HepG2 (cell line): ENCODE data around the gene TULP4. TPM values are rescaled to one million over a fixed set of nuclear protein-coding genes. Genes with fewer than 3 reads are reported as not detected.

ENCODE experiments used
- AGO2 ChIP-seq: fragments of 200-400 bp; formaldehyde crosslinking; optimal IDR thresholded peaks from 2 replicates; pipeline ENCODE3; 2017; ENCODE audit warnings: mild to moderate bottlenecking, low read depth, low read length, moderate library complexity
- FOXC1 ChIP-seq: sonication (generic); formaldehyde crosslinking; IDR thresholded peaks from 2 replicates; pipeline ENCODE4 v1.8.0; 2022; ENCODE audit warnings: mild to moderate bottlenecking, missing genetic modification reagents, borderline replicate concordance
- GABPB1 ChIP-seq: IDR thresholded peaks from 2 replicates; pipeline ENCODE4 v1.6.1; 2016; ENCODE audit warnings: mild to moderate bottlenecking, missing genetic modification reagents, moderate library complexity, missing compliant biosample characterization
- MAX ChIP-seq: IDR thresholded peaks from 2 replicates; pipeline ENCODE4 v1.6.1; 2012; ENCODE audit warnings: inconsistent platforms
- PRDM15 ChIP-seq: sonication (generic); formaldehyde crosslinking; IDR thresholded peaks from 2 replicates; pipeline ENCODE4 v1.4.0; 2020; ENCODE audit warnings: missing genetic modification reagents
- RFXAP ChIP-seq: sonication (generic); formaldehyde crosslinking; IDR thresholded peaks from 2 replicates; pipeline ENCODE4 v1.4.0; 2020; ENCODE audit warnings: missing genetic modification reagents, borderline replicate concordance
- SALL1 ChIP-seq: sonication (generic); formaldehyde crosslinking; IDR thresholded peaks from 2 replicates; pipeline ENCODE4 v1.8.0; 2022; ENCODE audit warnings: mild to moderate bottlenecking, missing genetic modification reagents
- STAG1 ChIP-seq: sonication (generic); formaldehyde crosslinking; IDR thresholded peaks from 2 replicates; pipeline ENCODE4 v1.4.0; 2020; ENCODE audit warnings: missing genetic modification reagents
- ZBTB1 ChIP-seq: sonication (generic); formaldehyde crosslinking; IDR thresholded peaks from 2 replicates; pipeline ENCODE4 v1.4.0; 2020; ENCODE audit warnings: missing genetic modification reagents, borderline replicate concordance
- ZNF704 ChIP-seq: sonication (generic); formaldehyde crosslinking; IDR thresholded peaks from 2 replicates; pipeline ENCODE4 v1.8.1; 2023; ENCODE audit warnings: mild to moderate bottlenecking, inconsistent platforms, moderate library complexity, missing genetic modification reagents, borderline replicate concordance
- polyA plus RNA-seq, 8 experiments: library from polyadenylated mRNA; depleted of rRNA in 3 of 8; stranded (reverse) in 7 of 8; unstranded in 1 of 8; fragments of >200 nt; fragmentation: Illumina TruSeq in 4 of 8; extraction: Trizol in 4 of 8; gene quantifications; 2 replicates each; pipeline versions ENCODE4 v1.2.1 to v1.2.3, GENCODE V29; 2011 to 2016; ENCODE audit warnings: low read depth in 4 of 8, missing spikeins in 1 of 8, mixed read lengths in 1 of 8; ENCODE audit not compliant: insufficient read depth in 1 of 8
- total RNA-seq, 5 experiments: library from RNA; depleted of rRNA; stranded (reverse); fragments of >200 nt; fragmentation: Illumina TruSeq; extraction: Trizol; gene quantifications; 2 replicates each; pipeline ENCODE4 v1.2.3, GENCODE V29; 2016; ENCODE audit warnings: low read depth in 1 of 5
- TF ChIP-seq, protein P1 (sequence below): IDR thresholded peaks from 2 replicates; pipeline ENCODE4 v1.6.1; 2016; ENCODE audit warnings: low read depth, missing genetic modification reagents, missing compliant biosample characterization
- TF ChIP-seq, protein P2 (sequence below): sonication (generic); formaldehyde crosslinking; IDR thresholded peaks from 2 replicates; pipeline ENCODE4 v1.5.1; 2020; ENCODE audit warnings: mild to moderate bottlenecking, missing genetic modification reagents, moderate library complexity

Gene TULP4
- total and polyA plus RNA-seq, 2 of the 13 experiments (the other 11 are each of a cell fraction or from before 2014, with no cell fraction given), result 21.1 to 122 TPM

DNA sequence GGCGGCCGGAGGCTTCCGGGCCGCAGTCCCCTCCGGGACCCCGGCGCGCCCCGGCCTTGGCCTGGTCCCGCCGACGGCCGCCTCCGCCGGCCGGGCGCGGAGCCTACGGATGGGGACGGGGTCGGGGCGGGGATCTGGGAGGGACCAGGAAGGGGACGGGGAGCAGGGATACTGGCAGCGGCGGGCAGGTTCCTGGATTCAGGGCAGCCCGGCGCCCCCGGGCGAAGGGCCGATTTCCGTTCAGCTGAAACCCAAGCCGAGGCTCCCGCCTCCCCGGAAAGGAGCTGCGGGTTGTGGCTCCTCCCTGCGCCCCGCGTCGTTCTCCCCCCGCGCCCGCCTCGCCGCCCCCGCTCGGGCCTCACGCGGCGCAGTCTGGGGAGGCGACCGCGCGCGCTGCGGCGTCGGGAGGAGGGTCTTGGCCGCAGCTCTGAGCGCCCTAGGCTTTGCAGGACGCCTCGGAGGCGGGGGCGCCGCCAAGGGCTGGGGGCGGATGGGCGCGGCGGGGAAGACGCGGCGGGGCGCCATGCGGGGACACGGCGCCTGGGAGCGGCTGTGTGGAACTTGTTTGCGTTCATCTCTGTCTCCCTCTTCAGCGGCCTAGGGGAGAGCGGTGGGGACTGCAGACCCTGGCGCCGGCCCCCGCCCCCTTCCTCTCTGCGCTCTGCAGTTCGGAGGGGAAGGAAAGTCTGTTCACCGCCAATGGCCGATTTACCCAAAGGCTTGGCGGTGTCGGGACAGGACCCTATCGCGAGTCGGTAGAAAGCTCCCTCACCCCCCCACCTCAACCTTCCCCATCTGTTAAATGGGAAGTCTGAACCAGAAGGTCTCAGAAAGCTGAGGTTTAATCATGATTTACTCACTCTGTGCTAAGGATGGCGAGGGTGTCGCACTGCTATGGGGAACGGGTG, 224.9 kb downstream of the TULP4 start (continued):
- TF ChIP-seq AGO2 (no peak), PRDM15 (CRISPR knock-in tag) (0 out of 2 replicates have a peak, but pooled peaks have one; percentile 56), RFXAP (CRISPR knock-in tag) (peak; percentile 48; the same call in 1 of the 2 replicates), SALL1 (CRISPR knock-in tag) (peak; percentile 70), GABPB1 (peak; percentile 83), MAX (peak; percentile 79; the same call in 1 of the 2 replicates), FOXC1 (CRISPR knock-in tag) (peak; percentile 59; the same call in 1 of the 2 replicates), ZNF704 (CRISPR knock-in tag) (no peak), ZBTB1 (CRISPR knock-in tag) (no peak), STAG1 (CRISPR knock-in tag) (peak; percentile 14; the same call in 1 of the 2 replicates)
- TF ChIP-seq, protein P1, sequence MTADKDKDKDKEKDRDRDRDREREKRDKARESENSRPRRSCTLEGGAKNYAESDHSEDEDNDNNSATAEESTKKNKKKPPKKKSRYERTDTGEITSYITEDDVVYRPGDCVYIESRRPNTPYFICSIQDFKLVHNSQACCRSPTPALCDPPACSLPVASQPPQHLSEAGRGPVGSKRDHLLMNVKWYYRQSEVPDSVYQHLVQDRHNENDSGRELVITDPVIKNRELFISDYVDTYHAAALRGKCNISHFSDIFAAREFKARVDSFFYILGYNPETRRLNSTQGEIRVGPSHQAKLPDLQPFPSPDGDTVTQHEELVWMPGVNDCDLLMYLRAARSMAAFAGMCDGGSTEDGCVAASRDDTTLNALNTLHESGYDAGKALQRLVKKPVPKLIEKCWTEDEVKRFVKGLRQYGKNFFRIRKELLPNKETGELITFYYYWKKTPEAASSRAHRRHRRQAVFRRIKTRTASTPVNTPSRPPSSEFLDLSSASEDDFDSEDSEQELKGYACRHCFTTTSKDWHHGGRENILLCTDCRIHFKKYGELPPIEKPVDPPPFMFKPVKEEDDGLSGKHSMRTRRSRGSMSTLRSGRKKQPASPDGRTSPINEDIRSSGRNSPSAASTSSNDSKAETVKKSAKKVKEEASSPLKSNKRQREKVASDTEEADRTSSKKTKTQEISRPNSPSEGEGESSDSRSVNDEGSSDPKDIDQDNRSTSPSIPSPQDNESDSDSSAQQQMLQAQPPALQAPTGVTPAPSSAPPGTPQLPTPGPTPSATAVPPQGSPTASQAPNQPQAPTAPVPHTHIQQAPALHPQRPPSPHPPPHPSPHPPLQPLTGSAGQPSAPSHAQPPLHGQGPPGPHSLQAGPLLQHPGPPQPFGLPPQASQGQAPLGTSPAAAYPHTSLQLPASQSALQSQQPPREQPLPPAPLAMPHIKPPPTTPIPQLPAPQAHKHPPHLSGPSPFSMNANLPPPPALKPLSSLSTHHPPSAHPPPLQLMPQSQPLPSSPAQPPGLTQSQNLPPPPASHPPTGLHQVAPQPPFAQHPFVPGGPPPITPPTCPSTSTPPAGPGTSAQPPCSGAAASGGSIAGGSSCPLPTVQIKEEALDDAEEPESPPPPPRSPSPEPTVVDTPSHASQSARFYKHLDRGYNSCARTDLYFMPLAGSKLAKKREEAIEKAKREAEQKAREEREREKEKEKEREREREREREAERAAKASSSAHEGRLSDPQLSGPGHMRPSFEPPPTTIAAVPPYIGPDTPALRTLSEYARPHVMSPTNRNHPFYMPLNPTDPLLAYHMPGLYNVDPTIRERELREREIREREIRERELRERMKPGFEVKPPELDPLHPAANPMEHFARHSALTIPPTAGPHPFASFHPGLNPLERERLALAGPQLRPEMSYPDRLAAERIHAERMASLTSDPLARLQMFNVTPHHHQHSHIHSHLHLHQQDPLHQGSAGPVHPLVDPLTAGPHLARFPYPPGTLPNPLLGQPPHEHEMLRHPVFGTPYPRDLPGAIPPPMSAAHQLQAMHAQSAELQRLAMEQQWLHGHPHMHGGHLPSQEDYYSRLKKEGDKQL (CRISPR knock-in tag), result 0 out of 2 replicates have a peak, but pooled peaks have one; percentile 36
- TF ChIP-seq, protein P2, sequence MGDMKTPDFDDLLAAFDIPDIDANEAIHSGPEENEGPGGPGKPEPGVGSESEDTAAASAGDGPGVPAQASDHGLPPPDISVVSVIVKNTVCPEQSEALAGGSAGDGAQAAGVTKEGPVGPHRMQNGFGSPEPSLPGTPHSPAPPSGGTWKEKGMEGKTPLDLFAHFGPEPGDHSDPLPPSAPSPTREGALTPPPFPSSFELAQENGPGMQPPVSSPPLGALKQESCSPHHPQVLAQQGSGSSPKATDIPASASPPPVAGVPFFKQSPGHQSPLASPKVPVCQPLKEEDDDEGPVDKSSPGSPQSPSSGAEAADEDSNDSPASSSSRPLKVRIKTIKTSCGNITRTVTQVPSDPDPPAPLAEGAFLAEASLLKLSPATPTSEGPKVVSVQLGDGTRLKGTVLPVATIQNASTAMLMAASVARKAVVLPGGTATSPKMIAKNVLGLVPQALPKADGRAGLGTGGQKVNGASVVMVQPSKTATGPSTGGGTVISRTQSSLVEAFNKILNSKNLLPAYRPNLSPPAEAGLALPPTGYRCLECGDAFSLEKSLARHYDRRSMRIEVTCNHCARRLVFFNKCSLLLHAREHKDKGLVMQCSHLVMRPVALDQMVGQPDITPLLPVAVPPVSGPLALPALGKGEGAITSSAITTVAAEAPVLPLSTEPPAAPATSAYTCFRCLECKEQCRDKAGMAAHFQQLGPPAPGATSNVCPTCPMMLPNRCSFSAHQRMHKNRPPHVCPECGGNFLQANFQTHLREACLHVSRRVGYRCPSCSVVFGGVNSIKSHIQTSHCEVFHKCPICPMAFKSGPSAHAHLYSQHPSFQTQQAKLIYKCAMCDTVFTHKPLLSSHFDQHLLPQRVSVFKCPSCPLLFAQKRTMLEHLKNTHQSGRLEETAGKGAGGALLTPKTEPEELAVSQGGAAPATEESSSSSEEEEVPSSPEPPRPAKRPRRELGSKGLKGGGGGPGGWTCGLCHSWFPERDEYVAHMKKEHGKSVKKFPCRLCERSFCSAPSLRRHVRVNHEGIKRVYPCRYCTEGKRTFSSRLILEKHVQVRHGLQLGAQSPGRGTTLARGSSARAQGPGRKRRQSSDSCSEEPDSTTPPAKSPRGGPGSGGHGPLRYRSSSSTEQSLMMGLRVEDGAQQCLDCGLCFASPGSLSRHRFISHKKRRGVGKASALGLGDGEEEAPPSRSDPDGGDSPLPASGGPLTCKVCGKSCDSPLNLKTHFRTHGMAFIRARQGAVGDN (CRISPR knock-in tag), result peak; percentile 90
